HepG2 (cell line): Measurements from ENCODE around the gene CSNK1G1. TPM values are rescaled to one million over a fixed set of nuclear protein-coding genes. Genes with fewer than 3 reads are reported as not detected.

Source experiments
- BHLHE40 ChIP-seq: IDR thresholded peaks from 2 replicates; pipeline ENCODE4 v1.6.1; 2011; ENCODE audit warnings: low read length, improper control_type of control experiment
- CENPT ChIP-seq: sonication (generic); formaldehyde crosslinking; IDR thresholded peaks from 2 replicates; pipeline ENCODE4 v1.8.0; 2022; ENCODE audit warnings: low read depth, mild to moderate bottlenecking, moderate library complexity, missing genetic modification reagents
- IRX3 ChIP-seq: sonication (generic); formaldehyde crosslinking; IDR thresholded peaks from 2 replicates; pipeline ENCODE4 v1.8.1; 2023; ENCODE audit warnings: mild to moderate bottlenecking, low read depth, missing genetic modification reagents, borderline replicate concordance
- SMAD3 ChIP-seq: sonication (generic); formaldehyde crosslinking; IDR thresholded peaks from 2 replicates; pipeline ENCODE4 v1.4.0; 2020; ENCODE audit warnings: missing genetic modification reagents
- ZNF18 ChIP-seq: sonication (generic); formaldehyde crosslinking; IDR thresholded peaks from 2 replicates; pipeline ENCODE4 v1.8.0; 2022; ENCODE audit warnings: mild to moderate bottlenecking, missing genetic modification reagents; ENCODE audit not compliant: insufficient replicate concordance
- ZNF350 ChIP-seq: sonication (generic); formaldehyde crosslinking; IDR thresholded peaks from 2 replicates; pipeline ENCODE4 v1.4.0; 2020; ENCODE audit warnings: mild to moderate bottlenecking, low read depth, missing genetic modification reagents, borderline replicate concordance
- ZNF430 ChIP-seq: sonication (generic); formaldehyde crosslinking; IDR thresholded peaks from 2 replicates; pipeline ENCODE4 v1.9.0; 2021; ENCODE audit warnings: mild to moderate bottlenecking, missing genetic modification reagents
- ZNF530 ChIP-seq: sonication (generic); formaldehyde crosslinking; IDR thresholded peaks from 2 replicates; pipeline ENCODE4 v1.5.0; 2020; ENCODE audit warnings: low read depth, mild to moderate bottlenecking, missing genetic modification reagents
- ZNF614 ChIP-seq: IDR thresholded peaks from 2 replicates; pipeline ENCODE4 v1.6.1; 2018; ENCODE audit warnings: missing biosample characterization, missing genetic modification reagents, inconsistent platforms, borderline replicate concordance
- ZNF629 ChIP-seq: sonication (generic); formaldehyde crosslinking; conservative IDR thresholded peaks from 2 replicates; pipeline ENCODE4 v1.5.0; 2020; ENCODE audit warnings: missing genetic modification reagents
- ZNF777 ChIP-seq: sonication (generic); formaldehyde crosslinking; IDR thresholded peaks from 2 replicates; pipeline ENCODE4 v1.4.0; 2020; ENCODE audit warnings: missing genetic modification reagents
- ZNF800 ChIP-seq: sonication (generic); formaldehyde crosslinking; IDR thresholded peaks from 2 replicates; pipeline ENCODE4 v1.4.0; 2020; ENCODE audit warnings: missing genetic modification reagents
- polyA plus RNA-seq, 8 experiments: library from polyadenylated mRNA; depleted of rRNA in 3 of 8; stranded (reverse) in 7 of 8; unstranded in 1 of 8; fragments of >200 nt; fragmentation: Illumina TruSeq in 4 of 8; extraction: Trizol in 4 of 8; gene quantifications; 2 replicates each; pipeline versions ENCODE4 v1.2.1 to v1.2.3, GENCODE V29; 2011 to 2016; ENCODE audit warnings: low read depth in 4 of 8, missing spikeins in 1 of 8, mixed read lengths in 1 of 8; ENCODE audit not compliant: insufficient read depth in 1 of 8
- total RNA-seq, 5 experiments: library from RNA; depleted of rRNA; stranded (reverse); fragments of >200 nt; fragmentation: Illumina TruSeq; extraction: Trizol; gene quantifications; 2 replicates each; pipeline ENCODE4 v1.2.3, GENCODE V29; 2016; ENCODE audit warnings: low read depth in 1 of 5
- TF ChIP-seq, protein P1 (sequence below): sonication (generic); formaldehyde crosslinking; IDR thresholded peaks from 2 replicates; pipeline ENCODE4 v1.5.0; 2020; ENCODE audit warnings: missing genetic modification reagents

Gene CSNK1G1
- total and polyA plus RNA-seq, 2 of the 13 experiments (the other 11 are each of a cell fraction or from before 2014, with no cell fraction given), result 8.5 to 12.6 TPM

GRCh38 chr15:64164436-64164835 is 191.5 kb downstream of the CSNK1G1 start (continued):
- TF ChIP-seq ZNF800 (CRISPR knock-in tag) (0 out of 2 replicates have a peak, but pooled peaks have one; percentile 12), ZNF777 (CRISPR knock-in tag) (no peak), CENPT (no peak), ZNF430 (CRISPR knock-in tag) (0 out of 2 replicates have a peak, but pooled peaks have one; percentile 22), ZNF18 (CRISPR knock-in tag) (no peak), SMAD3 (CRISPR knock-in tag) (peak; percentile 5; the same call in 1 of the 2 replicates), ZNF614 (CRISPR knock-in tag) (no peak), ZNF629 (CRISPR knock-in tag) (peak; percentile 86), IRX3 (CRISPR knock-in tag) (no peak), BHLHE40 (no peak), ZNF350 (CRISPR knock-in tag) (no peak), ZNF530 (CRISPR knock-in tag) (no peak)
- TF ChIP-seq, protein P1, sequence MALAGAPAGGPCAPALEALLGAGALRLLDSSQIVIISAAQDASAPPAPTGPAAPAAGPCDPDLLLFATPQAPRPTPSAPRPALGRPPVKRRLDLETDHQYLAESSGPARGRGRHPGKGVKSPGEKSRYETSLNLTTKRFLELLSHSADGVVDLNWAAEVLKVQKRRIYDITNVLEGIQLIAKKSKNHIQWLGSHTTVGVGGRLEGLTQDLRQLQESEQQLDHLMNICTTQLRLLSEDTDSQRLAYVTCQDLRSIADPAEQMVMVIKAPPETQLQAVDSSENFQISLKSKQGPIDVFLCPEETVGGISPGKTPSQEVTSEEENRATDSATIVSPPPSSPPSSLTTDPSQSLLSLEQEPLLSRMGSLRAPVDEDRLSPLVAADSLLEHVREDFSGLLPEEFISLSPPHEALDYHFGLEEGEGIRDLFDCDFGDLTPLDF, result no peak
